Measurements from ENCODE around the gene DNAJA3.

GRCh38 chr16:4472880-4473279 lies 47.2 kb downstream of the DNAJA3 start:
- no peak for TF ChIP-seq CTCF (conservative IDR thresholded peaks at IDR 0.05)
- TF ChIP-seq EZH2 (IDR thresholded peaks at IDR 0.05; ENCODE audit: low read depth) = no peak
